Smooth muscle cell of the brain vasculature (primary cell): Measurements from ENCODE around the gene GTPBP3.

Experiments used
- DNase-seq: peaks from one replicate; pipeline ENCODE4 v3.0.0-alpha.2; 2012; ENCODE audit warnings: low read depth, low spot score

Gene GTPBP3

GRCh38 chr19:17309198-17309964, 28.0 kb upstream of the GTPBP3 start, which contains the start of gene DDA1:
DDA1 (plus strand) TSS chr19:17309563; CDS start chr19:17309655, 92 bp downstream.
- peak; percentile 100 for DNase-seq

GRCh38 chr19:17309965-17310461, 27.3 kb upstream of the GTPBP3 start:
- no peak for DNase-seq

GRCh38 chr19:17311455-17312188, 25.7 kb upstream of the GTPBP3 start:
- DNase-seq = no peak

- no peak for DNase-seq
Measured at GRCh38 chr19:17312189-17313113, 24.9 kb upstream of the GTPBP3 start.

- no peak for DNase-seq
Measured at GRCh38 chr19:17314007-17314593, 23.3 kb upstream of the GTPBP3 start.

GRCh38 chr19:17318966-17319365, 18.4 kb upstream of the GTPBP3 start:
- no peak for DNase-seq

- no peak for DNase-seq
Measured at GRCh38 chr19:17319473-17320238, 17.7 kb upstream of the GTPBP3 start.

GRCh38 chr19:17320435-17320834, 16.9 kb upstream of the GTPBP3 start:
- no peak for DNase-seq

GRCh38 chr19:17321655-17322489, 15.5 kb upstream of the GTPBP3 start:
- no peak for DNase-seq

GRCh38 chr19:17322854-17323253, 14.5 kb upstream of the GTPBP3 start:
- no peak for DNase-seq

- DNase-seq = no peak
Measured at GRCh38 chr19:17323300-17323963, 13.9 kb upstream of the GTPBP3 start.

GRCh38 chr19:17323964-17324332, 13.4 kb upstream of the GTPBP3 start:
- no peak for DNase-seq

- DNase-seq = no peak
Measured at GRCh38 chr19:17324357-17325114, 12.8 kb upstream of the GTPBP3 start.

- DNase-seq = no peak
Measured at GRCh38 chr19:17325133-17325532, 12.2 kb upstream of the GTPBP3 start.

- DNase-seq = no peak
Measured at GRCh38 chr19:17325881-17326594, 11.3 kb upstream of the GTPBP3 start.

GRCh38 chr19:17326595-17326966, 10.8 kb upstream of the GTPBP3 start:
- DNase-seq = no peak

- DNase-seq = no peak
Measured at GRCh38 chr19:17327068-17327653, 10.2 kb upstream of the GTPBP3 start.
